Smooth muscle cell (in vitro differentiated cells): ENCODE results near the gene BTBD6. TPM values are rescaled to one million over a fixed set of nuclear protein-coding genes. Genes with fewer than 3 reads are reported as not detected.

ENCODE experiments used
- DNase-seq: peaks from one replicate; lab custom pipeline; 2025; ENCODE audit not compliant: unreplicated experiment; lab: John Stamatoyannopoulos, UW
- H2AFZ ChIP-seq: fragments of 200-600 bp; sonication (generic); 2 replicates; pipeline ENCODE4 v1.6.0; 2016; ENCODE audit warnings: antibody characterized with exemption, low read depth, mild to moderate bottlenecking
- H3F3A ChIP-seq: fragments of 200-600 bp; sonication (generic); 2 replicates; pipeline ENCODE4 v1.6.0; 2017; ENCODE audit warnings: antibody characterized with exemption, low read depth
- H3K27ac ChIP-seq: fragments of 200-600 bp; sonication (generic); 2 replicates; pipeline ENCODE4 v1.5.1; 2016; ENCODE audit warnings: low read depth, mild to moderate bottlenecking
- H3K27me3 ChIP-seq: fragments of 200-600 bp; sonication (generic); 2 replicates; pipeline ENCODE4 v1.6.1; 2016; ENCODE audit warnings: low read depth, mild to moderate bottlenecking
- H3K36me3 ChIP-seq: fragments of 200-600 bp; sonication (generic); 2 replicates; pipeline ENCODE4 v1.5.1; 2016; ENCODE audit warnings: low read depth
- H3K4me1 ChIP-seq: fragments of 200-600 bp; sonication (generic); 2 replicates; pipeline ENCODE4 v1.5.1; 2016; ENCODE audit warnings: low read depth
- H3K4me2 ChIP-seq: fragments of 200-600 bp; sonication (generic); 2 replicates; pipeline ENCODE4 v1.6.0; 2016; ENCODE audit warnings: mild to moderate bottlenecking
- H3K4me3 ChIP-seq: fragments of 200-600 bp; sonication (generic); 2 replicates; pipeline ENCODE4 v1.5.1; 2016; ENCODE audit warnings: mild to moderate bottlenecking
- H3K79me2 ChIP-seq: fragments of 200-600 bp; sonication (generic); 2 replicates; pipeline ENCODE4 v1.6.0; 2016; ENCODE audit warnings: low read depth, mild to moderate bottlenecking
- H3K9ac ChIP-seq: fragments of 200-600 bp; sonication (generic); 2 replicates; pipeline ENCODE4 v1.6.0; 2016; ENCODE audit warnings: low read depth
- H3K9me3 ChIP-seq: fragments of 200-600 bp; sonication (generic); replicated peaks from 2 replicates; pipeline ENCODE4 v1.5.1; 2016; ENCODE audit warnings: low read depth
- H4K20me1 ChIP-seq: fragments of 200-600 bp; sonication (generic); 2 replicates; pipeline ENCODE4 v1.6.0; 2016; ENCODE audit warnings: low read depth
- CTCF ChIP-seq: fragments of 200-600 bp; sonication (generic); IDR thresholded peaks from 2 replicates; pipeline ENCODE4 v1.5.1; 2017; ENCODE audit warnings: borderline replicate concordance, mild to moderate bottlenecking, antibody characterized with exemption; ENCODE audit not compliant: insufficient read depth, poor library complexity, severe bottlenecking
- WGBS: methylation state at CpG from one replicate; pipeline ENCODE4 v1.1.7; 2016; ENCODE audit warnings: low lambda C conversion rate; 5-methylcytosine and 5-hydroxymethylcytosine counted together
- polyA plus RNA-seq: library from polyadenylated mRNA; unstranded; fragments of >200 nt; fragmentation: Nextera tagmentation; extraction: Ambion mirVana; gene quantifications from 2 replicates; pipeline ENCODE4 v1.2.1, GENCODE V29; 2016
- total RNA-seq: library from RNA; depleted of rRNA; stranded (reverse); fragments of >200 nt; gene quantifications from 2 replicates; pipeline ENCODE4 v1.2.3, GENCODE V29; 2014

The BTBD6 gene
- total and polyA plus RNA-seq, 2 experiments from 2014 or later, result 27.0 to 40.3 TPM

- WGBS, result 97% methylated on average over 18 of the region's 18 CpGs
Observed at GRCh38 chr14:105229099-105229655, 19.2 kb upstream of the BTBD6 start.

GRCh38 chr14:105240811-105241576 lies 7.3 kb upstream of the BTBD6 start:
- WGBS, result 99% methylated on average over 27 of the region's 31 CpGs
- Histone ChIP-seq H2AFZ (no peak overlapping the region), H3K36me3 (no peaks in the 10 kb centered on the region)

More at GRCh38 chr14:105229099-105229655, 19.2 kb upstream of the BTBD6 start:
- Histone ChIP-seq H4K20me1 (no peaks in the 10 kb centered on the region), H3K79me2 (no peaks in the 10 kb centered on the region), H3K4me1 (no peaks in the 10 kb centered on the region), H3K36me3 (no peaks in the 10 kb centered on the region), H3K9ac (no peak overlapping the region), H3K4me3 (no peak overlapping the region), H3F3A (no peaks in the 10 kb centered on the region), H3K27ac (no peak overlapping the region), H3K4me2 (no peak overlapping the region), H3K27me3 (no peaks in the 10 kb centered on the region), H2AFZ (no peak overlapping the region), H3K9me3 (no peaks in the 10 kb centered on the region)
- TF ChIP-seq CTCF, result no peak
- no peak for DNase-seq

GRCh38 chr14:105241641-105242040 lies 6.7 kb upstream of the BTBD6 start:
- no peaks in the 10 kb centered on the region for H3K36me3 ChIP-seq

More at GRCh38 chr14:105240811-105241576, 7.3 kb upstream of the BTBD6 start:
- H3K4me1 ChIP-seq, result no peaks in the 10 kb centered on the region
- H3K4me2 ChIP-seq, result no peak overlapping the region
- no peak overlapping the region for H3K9ac ChIP-seq
- no peaks in the 10 kb centered on the region for H3K9me3 ChIP-seq
- no peak for DNase-seq
- H3K27me3 ChIP-seq, result no peaks in the 10 kb centered on the region
- TF ChIP-seq CTCF, result no peak
- peaks cover 24% of the 10 kb centered on the region for H4K20me1 ChIP-seq
- peaks cover 15% of the 10 kb centered on the region for H3K79me2 ChIP-seq
- H3K4me3 ChIP-seq, result no peak overlapping the region
- H3K27ac ChIP-seq, result no peak overlapping the region
- no peaks in the 10 kb centered on the region for H3F3A ChIP-seq

More at GRCh38 chr14:105241641-105242040, 6.7 kb upstream of the BTBD6 start:
- H3K4me1 ChIP-seq, result no peaks in the 10 kb centered on the region
- H3K4me3 ChIP-seq, result no peak overlapping the region
- no peak for TF ChIP-seq CTCF
- WGBS, result 95% methylated on average over 19 of the region's 19 CpGs
- peaks cover 24% of the 10 kb centered on the region for H4K20me1 ChIP-seq
- no peaks in the 10 kb centered on the region for H3K27me3 ChIP-seq
- no peak overlapping the region for H3K27ac ChIP-seq
- DNase-seq, result no peak
- no peaks in the 10 kb centered on the region for H3K9me3 ChIP-seq
- no peak overlapping the region for H3K9ac ChIP-seq
- no peak overlapping the region for H2AFZ ChIP-seq
- H3F3A ChIP-seq, result no peaks in the 10 kb centered on the region
- no peak overlapping the region for H3K4me2 ChIP-seq
- peaks cover 19% of the 10 kb centered on the region for H3K79me2 ChIP-seq
